GM10847 (cell line): ENCODE measurements around the gene SHISA2.

Experiments used
- POLR2A ChIP-seq: IDR thresholded peaks from 2 replicates; pipeline ENCODE4 v1.6.1; 2011; ENCODE audit not compliant: insufficient read length; ENCODE audit errors: extremely low read depth

Gene SHISA2

GRCh38 chr13:26050568-26051230, 1.1 kb downstream of the SHISA2 start:
- no peak for TF ChIP-seq POLR2A

- TF ChIP-seq POLR2A = no peak
Measured at GRCh38 chr13:26048741-26049140, 3.1 kb downstream of the SHISA2 start.

DNA sequence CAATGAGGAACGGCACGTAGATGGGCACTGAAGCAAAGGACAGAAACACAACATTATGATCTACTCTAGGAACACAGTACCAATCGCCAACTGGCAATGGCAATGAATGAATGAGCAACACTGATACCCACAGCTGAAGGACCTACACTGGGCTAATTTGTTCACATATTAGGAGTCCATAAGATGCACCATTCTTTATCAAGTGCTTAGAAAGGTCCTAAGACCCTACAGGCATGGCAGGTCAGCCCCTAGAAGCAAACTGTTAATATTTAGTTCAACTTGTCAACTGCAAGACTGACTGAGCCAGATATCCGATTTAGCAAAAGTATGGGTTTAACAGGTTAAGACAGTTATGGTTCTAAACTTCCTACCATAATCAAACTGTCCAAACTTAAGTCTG, 4.8 kb downstream of the SHISA2 start:
- TF ChIP-seq POLR2A = no peak

GRCh38 chr13:26046639-26047038, 5.2 kb downstream of the SHISA2 start:
- TF ChIP-seq POLR2A = no peak

DNA sequence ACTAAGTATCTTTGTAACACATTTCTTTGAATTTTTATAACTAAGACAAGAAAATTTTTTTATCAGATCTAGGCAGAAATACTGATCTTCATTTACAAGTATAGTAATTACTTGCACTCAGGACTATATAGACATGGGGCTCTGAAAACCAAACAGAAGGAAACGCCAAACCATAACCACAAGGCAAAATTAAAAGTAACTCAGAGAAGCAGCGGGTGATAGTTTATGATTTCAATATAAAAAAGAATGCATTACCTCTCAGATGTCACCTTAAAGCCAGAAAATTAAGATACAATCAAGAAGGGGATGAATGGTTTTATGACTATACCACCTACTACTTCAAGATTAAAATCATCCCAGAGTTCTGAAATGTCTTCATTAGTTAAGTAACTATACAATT, 6.7 kb downstream of the SHISA2 start:
- no peak for TF ChIP-seq POLR2A

DNA sequence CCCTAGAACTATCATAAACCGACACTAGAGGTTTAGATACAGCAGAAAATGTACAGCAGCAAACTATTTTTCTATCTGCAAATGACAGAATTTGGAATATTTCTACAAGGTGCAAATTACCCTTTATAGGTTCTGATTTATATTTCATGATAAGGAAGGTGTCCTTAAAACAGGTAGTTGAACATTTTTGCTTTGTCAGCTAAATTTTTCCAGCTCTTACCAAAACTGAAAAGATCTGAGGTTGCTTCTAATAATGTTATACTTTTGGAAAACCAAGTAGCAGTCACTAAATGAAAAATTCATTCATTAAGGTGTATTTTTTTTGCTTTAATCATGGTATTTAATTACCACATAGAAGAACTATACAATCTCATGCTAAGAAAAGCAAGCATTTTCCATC, 9.0 kb downstream of the SHISA2 start:
- TF ChIP-seq POLR2A = no peak

DNA sequence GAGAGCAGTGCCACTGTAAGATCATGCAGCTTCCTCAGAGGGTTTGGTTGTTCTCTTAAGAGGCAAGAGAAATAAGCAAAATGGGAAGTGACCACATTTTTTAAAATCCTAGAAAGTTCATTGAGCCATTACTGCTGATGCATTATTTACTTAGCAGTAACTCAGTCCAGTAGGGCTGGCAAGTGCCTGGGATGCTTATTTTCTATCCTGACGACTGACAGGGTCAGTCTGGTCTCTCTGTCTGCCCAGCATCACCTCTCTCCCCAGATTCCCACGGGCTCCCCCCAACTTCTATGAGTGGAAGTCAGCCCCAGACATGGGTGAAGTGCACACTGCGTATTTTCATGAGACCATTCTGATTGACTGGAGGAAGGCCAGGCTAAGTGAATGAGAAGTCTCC, 10.4 kb downstream of the SHISA2 start:
- TF ChIP-seq POLR2A = no peak

DNA sequence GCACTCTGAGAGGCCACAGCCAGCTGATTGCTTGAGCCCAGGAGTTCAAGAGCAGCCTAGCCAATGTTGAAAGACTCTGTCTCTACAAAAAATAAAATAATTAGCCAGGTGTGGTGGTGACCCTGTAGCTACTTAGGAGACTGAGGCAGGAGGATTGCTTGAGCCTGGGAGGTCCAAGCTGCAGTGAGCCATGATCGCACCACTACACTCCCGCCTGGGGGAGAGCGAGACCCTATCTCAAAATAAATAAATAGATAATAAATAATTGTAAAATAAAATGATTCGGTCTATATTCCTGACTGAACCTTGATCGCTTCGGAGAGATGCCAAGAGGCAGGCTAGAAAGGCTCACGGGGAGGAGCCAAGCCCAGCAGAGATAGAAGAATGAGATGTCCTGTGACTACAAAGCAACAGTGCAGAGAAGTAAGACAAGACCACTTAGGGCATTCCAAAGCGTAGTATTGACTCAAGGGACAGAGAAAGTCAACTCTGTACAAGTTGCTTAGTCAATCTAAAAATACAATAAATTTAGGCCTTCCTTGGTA, 12.8 kb downstream of the SHISA2 start:
- TF ChIP-seq POLR2A = no peak

DNA sequence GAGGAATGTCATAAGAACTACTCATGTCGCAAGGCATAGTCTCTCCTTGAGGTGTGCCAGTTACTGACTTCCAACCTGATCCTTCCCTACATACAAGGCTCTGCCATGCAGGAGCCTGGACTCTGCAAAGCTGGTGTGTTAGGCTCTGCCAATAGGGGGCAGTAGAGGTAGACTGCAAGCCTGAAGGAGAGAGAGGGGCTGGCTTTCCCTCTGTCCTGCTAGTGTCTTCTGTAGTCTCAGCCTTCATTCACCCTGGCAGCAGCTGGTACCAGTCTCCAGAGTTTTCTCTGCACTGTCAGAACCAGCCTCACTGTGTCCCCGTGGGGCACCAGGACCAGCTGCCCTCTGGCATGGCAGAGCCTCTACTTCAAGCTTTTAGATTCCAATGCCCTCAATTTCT, 14.5 kb downstream of the SHISA2 start:
- no peak for TF ChIP-seq POLR2A

- no peak for TF ChIP-seq POLR2A
Measured at GRCh38 chr13:26036383-26036782, 15.4 kb downstream of the SHISA2 start.

- TF ChIP-seq POLR2A = no peak
Measured at GRCh38 chr13:26034018-26034417, 17.8 kb downstream of the SHISA2 start.

DNA sequence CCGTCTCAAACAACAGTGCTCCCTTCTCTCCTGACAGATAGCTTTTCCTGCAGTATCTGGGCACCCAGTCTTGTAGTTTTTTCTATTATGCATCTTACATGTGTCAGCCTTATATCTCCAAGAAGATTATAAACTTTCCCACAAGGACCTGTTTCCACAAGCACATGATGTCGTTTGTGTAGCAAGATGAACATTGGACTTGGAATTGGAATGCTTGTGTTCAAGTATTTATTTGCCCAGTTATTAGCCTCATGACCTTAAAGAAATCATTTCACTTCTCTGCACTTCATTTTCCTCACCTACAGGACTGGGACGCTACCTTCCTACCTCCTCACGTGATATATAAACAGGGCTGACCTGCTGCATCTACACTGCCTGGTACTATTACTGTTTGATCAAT, 21.5 kb downstream of the SHISA2 start:
- TF ChIP-seq POLR2A = no peak

DNA sequence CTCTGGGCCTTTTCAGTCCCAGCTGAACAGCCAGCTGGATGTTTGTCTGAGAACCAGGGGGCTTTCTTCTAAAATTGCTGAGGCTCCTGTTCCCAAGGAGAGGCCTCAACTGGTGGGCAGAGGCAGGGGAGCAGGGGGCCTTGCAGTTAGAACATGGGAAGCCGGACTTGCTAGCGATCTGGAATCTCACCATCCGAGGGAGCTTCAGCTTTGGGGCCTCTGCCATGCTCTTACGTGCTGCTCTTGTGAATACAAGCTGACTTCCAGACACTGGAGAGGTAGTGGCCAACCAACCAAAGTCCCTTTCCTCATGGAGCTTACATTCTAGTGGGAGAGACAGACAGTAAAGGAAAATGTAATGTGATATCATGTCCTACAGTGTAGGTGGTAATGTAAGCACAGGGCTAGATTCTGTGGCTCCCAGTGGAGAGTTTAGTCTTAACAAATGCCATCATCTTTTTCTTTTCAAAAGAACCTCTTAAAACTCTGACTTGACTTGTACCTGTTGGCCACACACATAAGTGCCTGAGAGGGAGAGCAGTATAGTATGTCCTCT, 22.2 kb downstream of the SHISA2 start:
- no peak for TF ChIP-seq POLR2A

DNA sequence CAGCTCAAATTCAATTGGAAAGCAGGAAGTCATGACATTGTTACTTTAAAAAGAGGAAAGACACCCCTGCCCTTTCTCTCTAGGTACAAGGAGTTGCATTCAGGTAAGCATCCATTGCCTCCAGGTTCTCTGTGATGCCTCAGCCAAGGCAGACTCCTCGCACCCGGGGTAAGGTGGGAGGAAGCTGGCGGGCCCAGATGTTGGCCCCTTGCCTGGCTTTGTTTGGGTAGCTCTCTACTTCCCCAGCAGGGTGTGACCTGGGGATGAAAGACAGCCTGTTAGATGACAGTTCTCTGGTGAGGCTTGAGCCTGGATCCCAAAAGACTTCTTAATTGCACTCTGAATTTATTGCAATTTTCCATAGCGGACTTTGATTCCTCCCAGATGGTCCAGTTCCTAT, 25.6 kb downstream of the SHISA2 start:
- no peak for TF ChIP-seq POLR2A

- no peak for TF ChIP-seq POLR2A
Measured at GRCh38 chr13:26025771-26026170, 26.0 kb downstream of the SHISA2 start.

DNA sequence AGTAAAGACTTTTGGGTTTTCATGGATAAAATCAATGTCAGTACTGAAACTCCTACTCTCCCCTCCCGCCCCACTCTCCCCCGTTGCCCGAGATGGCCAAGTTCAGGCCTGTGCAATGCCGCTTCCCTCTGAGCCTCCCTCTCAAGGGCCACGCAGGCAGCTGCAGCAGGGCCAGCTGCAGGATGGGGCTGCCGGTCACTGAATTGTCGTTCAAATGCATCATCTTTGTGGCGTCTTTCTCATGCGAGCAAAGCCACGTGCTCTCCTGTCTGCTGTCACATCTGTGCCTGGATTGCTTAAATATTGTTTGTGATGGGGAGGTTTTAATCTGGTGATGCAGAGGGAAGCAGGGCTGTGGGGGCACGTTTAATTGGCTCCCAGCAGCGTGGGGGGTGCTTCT, 26.6 kb downstream of the SHISA2 start:
- TF ChIP-seq POLR2A = no peak

GRCh38 chr13:26024558-26024957, 27.3 kb downstream of the SHISA2 start:
- no peak for TF ChIP-seq POLR2A

DNA sequence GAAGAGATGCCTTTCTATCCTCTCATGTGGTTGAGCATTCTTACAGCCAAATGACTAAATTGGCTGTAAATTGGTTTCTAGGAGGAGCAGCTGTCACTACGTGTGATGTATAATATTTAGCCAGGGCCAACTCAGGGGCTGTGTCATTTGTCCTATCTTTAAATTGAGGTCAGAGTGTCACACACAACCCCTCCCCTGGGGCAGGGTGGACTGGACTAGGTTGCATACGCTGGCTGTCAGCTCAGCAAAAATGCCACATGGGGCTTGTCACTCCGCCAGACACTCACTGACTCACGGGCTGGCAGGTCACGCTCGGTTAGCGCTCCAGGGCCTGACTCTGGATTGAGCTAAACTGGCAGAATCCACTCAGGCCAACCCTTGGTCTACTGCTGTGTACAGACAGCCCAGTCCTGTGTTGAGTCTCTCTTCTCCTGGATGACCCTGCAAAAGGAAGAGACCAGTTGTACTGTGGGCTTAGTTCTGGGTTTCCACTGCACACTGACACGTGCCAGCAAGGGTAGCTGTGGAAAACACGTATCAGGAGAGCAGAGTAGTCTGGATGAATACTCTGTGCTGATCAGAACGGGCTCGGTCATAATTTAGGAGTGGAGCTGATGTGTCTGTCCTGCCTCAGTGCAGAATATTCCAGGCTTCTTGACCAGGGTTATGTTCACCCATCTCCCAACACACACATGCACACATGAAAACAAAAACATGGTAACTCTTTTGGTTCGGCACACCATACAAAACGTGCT, 29.1 kb downstream of the SHISA2 start:
- TF ChIP-seq POLR2A = no peak
